K562 treated with DMSO at 1 percent for 48 hours (cell line): ENCODE measurements around the gene NF2. TPM values are rescaled to one million over a fixed set of nuclear protein-coding genes. Genes with fewer than 3 reads are reported as not detected.

Source experiments
- total RNA-seq: library from RNA; unstranded; fragments of 300-600 nt; gene quantifications from 2 replicates; pipeline ENCODE4 v1.2.3, GENCODE V29; 2022; ENCODE audit warnings: low replicate concordance; ENCODE audit errors: extremely low read depth

NF2 gene
- not detected in 2 replicates for total RNA-seq

GRCh38 chr22:29603358-29604075 lies at the start of gene NF2:
TSS of gene NF2 (plus strand) at chr22:29603633. CDS start at chr22:29603999, 366 bp downstream.

GRCh38 chr22:29719899-29720645 lies 116.6 kb downstream of the NF2 start, which contains the start of gene CABP7:
TSS of gene CABP7 (plus strand) at chr22:29720003. CDS start at chr22:29720425, 422 bp downstream.

Other genes starting within 250 kb of the NF2 start
- gene AP1B1, start 215.1 kb upstream of the NF2 start, total RNA-seq, result 155 TPM in 1 of 2 replicates, not detected in the other
- not detected in 2 replicates for gene RFPL1, start 165.1 kb upstream of the NF2 start, total RNA-seq
- gene NEFH, start 123.4 kb upstream of the NF2 start, total RNA-seq, result not detected in 2 replicates
- gene THOC5, start 49.9 kb upstream of the NF2 start, total RNA-seq, result not detected in 2 replicates
- not detected in 2 replicates for gene NIPSNAP1, start 22.5 kb upstream of the NF2 start, total RNA-seq
- not detected in 2 replicates for gene CABP7, start 116.4 kb downstream of the NF2 start, total RNA-seq
- gene ZMAT5, start 163.4 kb downstream of the NF2 start, total RNA-seq, result not detected in 2 replicates
- not detected in 2 replicates for gene UQCR10, start 163.7 kb downstream of the NF2 start, total RNA-seq
- 234 TPM in 1 of 2 replicates, not detected in the other for gene ASCC2, start 234.6 kb downstream of the NF2 start, total RNA-seq